IMR-90 (cell line): ENCODE results near the gene MED22. TPM values are rescaled to one million over a fixed set of nuclear protein-coding genes. Genes with fewer than 3 reads are reported as not detected.

Experiments
- ATAC-seq: fragments of 200-7000 bp; cut with Tn5 transposase; 2 replicates; pipeline ENCODE4 v1.9.1; 2020; ENCODE audit warnings: low read depth, mild to moderate bottlenecking, moderate library complexity
- BruUV-seq: library from RNA; stranded (reverse); fragments of 400-500 nt; replicated peaks from 2 replicates; lab custom pipeline; 2021; lab: Mats Ljungman, UMichigan
- CTCF ChIA-PET: fragments of 300-600 bp; formaldehyde crosslinking; extraction: SDS; loops from one replicate; lab custom pipeline; 2021; ENCODE audit warnings: antibody characterized with exemption; lab: Yijun Ruan, JAX
- POLR2A ChIA-PET: fragments of 300-600 bp; sonication (Branson Sonifier 250); formaldehyde crosslinking; loops from one replicate; lab custom pipeline; 2022; ENCODE audit warnings: antibody characterized with exemption; ENCODE audit not compliant: unreplicated experiment; lab: Charles Lee
- DNase-seq: peaks from one replicate; pipeline ENCODE4 v3.0.0; 2013
- H2AFZ ChIP-seq: replicated peaks from 2 replicates; pipeline ENCODE3; 2013; ENCODE audit warnings: low read length, mild to moderate bottlenecking; ENCODE audit not compliant: poor library complexity
- H2AK5ac ChIP-seq: 2 replicates; pipeline ENCODE4 v1.6.1; 2013; ENCODE audit warnings: low read depth, low read length, inconsistent platforms
- H2AK9ac ChIP-seq: replicated peaks from 2 replicates; pipeline ENCODE3; 2013; ENCODE audit warnings: mild to moderate bottlenecking, low read depth, low read length, moderate library complexity; ENCODE audit not compliant: poor library complexity
- H2BK120ac ChIP-seq: 2 replicates; pipeline ENCODE4 v1.6.1; 2013; ENCODE audit warnings: low read depth, low read length, inconsistent platforms
- H2BK15ac ChIP-seq: 3 replicates; pipeline ENCODE4 v1.6.1; 2013; ENCODE audit warnings: low read depth, low read length, inconsistent platforms
- H2BK20ac ChIP-seq: 2 replicates; pipeline ENCODE4 v1.6.1; 2013; ENCODE audit warnings: low read depth, mild to moderate bottlenecking, inconsistent platforms, low read length, moderate library complexity
- H2BK5ac ChIP-seq: 2 replicates; pipeline ENCODE4 v1.6.1; 2013; ENCODE audit warnings: mild to moderate bottlenecking, low read depth, low read length, inconsistent platforms; ENCODE audit not compliant: poor library complexity, severe bottlenecking
- H3K14ac ChIP-seq: replicated peaks from 2 replicates; pipeline ENCODE4 v1.6.1; 2013; ENCODE audit warnings: low read depth, low read length, inconsistent platforms
- H3K18ac ChIP-seq: 2 replicates; pipeline ENCODE4 v1.6.1; 2013; ENCODE audit warnings: low read depth, low read length, control low read depth
- H3K23ac ChIP-seq: 2 replicates; pipeline ENCODE4 v1.6.1; 2013; ENCODE audit warnings: low read depth, low read length, inconsistent platforms
- H3K27ac ChIP-seq: 2 replicates; pipeline ENCODE4 v1.5.1; 2013; ENCODE audit warnings: mild to moderate bottlenecking, control low read depth, low read length; ENCODE audit not compliant: insufficient read depth
- H3K27me3 ChIP-seq: 2 replicates; pipeline ENCODE4 v1.6.1; 2013; ENCODE audit warnings: low read length; ENCODE audit not compliant: control insufficient read depth, insufficient read depth
- H3K36me3 ChIP-seq: 2 replicates; pipeline ENCODE4 v1.6.1; 2013; ENCODE audit warnings: low read length, mixed read lengths; ENCODE audit not compliant: control insufficient read depth, insufficient read depth
- H3K4ac ChIP-seq: 2 replicates; pipeline ENCODE4 v1.6.1; 2013; ENCODE audit warnings: low read depth, low read length, inconsistent platforms
- H3K4me1 ChIP-seq: 2 replicates; pipeline ENCODE4 v1.6.1; 2013; ENCODE audit warnings: low read length, mixed read lengths; ENCODE audit not compliant: control insufficient read depth, insufficient read depth
- H3K4me2 ChIP-seq: 2 replicates; pipeline ENCODE4 v1.6.1; 2013; ENCODE audit warnings: low read depth, mild to moderate bottlenecking, control low read depth, low read length, moderate library complexity
- H3K4me3 ChIP-seq: 2 replicates; pipeline ENCODE4 v1.5.1; 2013; ENCODE audit warnings: low read depth, mild to moderate bottlenecking, control low read depth, low read length, moderate library complexity; ENCODE audit not compliant: insufficient read depth
- H3K56ac ChIP-seq: 2 replicates; pipeline ENCODE4 v1.6.1; 2013; ENCODE audit warnings: low read length, inconsistent platforms; ENCODE audit not compliant: insufficient read depth; ENCODE audit errors: extremely low read depth
- H3K79me1 ChIP-seq, 2 experiments: 2 replicates each; pipeline ENCODE4 v1.6.1; 2013; ENCODE audit warnings: low read length in 2 of 2, inconsistent platforms in 1 of 2, low read depth in 1 of 2
- H3K9ac ChIP-seq: 2 replicates; pipeline ENCODE4 v1.6.1; 2013; ENCODE audit warnings: low read depth, low read length, control low read depth
- H3K9me1 ChIP-seq: 2 replicates; pipeline ENCODE4 v1.6.1; 2013; ENCODE audit warnings: low read length, inconsistent platforms; ENCODE audit not compliant: insufficient read depth
- H3K9me3 ChIP-seq: 2 replicates; pipeline ENCODE4 v1.6.1; 2013; ENCODE audit warnings: low read length; ENCODE audit not compliant: control insufficient read depth, insufficient read depth
- H4K20me1 ChIP-seq: 2 replicates; pipeline ENCODE4 v1.6.1; 2013; ENCODE audit warnings: low read length, inconsistent platforms; ENCODE audit not compliant: insufficient read depth
- H4K5ac ChIP-seq: 2 replicates; pipeline ENCODE4 v1.6.1; 2013; ENCODE audit warnings: mild to moderate bottlenecking, low read depth, low read length, control low read depth
- H4K8ac ChIP-seq, 2 experiments: 2 replicates each; pipeline ENCODE4 v1.6.1; 2013; ENCODE audit warnings: low read depth in 2 of 2, low read length in 2 of 2, control low read depth in 1 of 2, inconsistent platforms in 1 of 2
- H4K91ac ChIP-seq: 2 replicates; pipeline ENCODE4 v1.6.1; 2013; ENCODE audit warnings: low read depth, low read length, inconsistent platforms; ENCODE audit not compliant: insufficient read depth
- BHLHE40 ChIP-seq: fragments of 150-350 bp; IDR thresholded peaks from 2 replicates; pipeline ENCODE4 v1.6.1; 2016; ENCODE audit warnings: mild to moderate bottlenecking, low read depth, low read length
- MAZ ChIP-seq: IDR thresholded peaks from 2 replicates; pipeline ENCODE4 v1.6.1; 2012; ENCODE audit warnings: low read depth, mild to moderate bottlenecking, low read length, improper control_type of control experiment, moderate library complexity, borderline replicate concordance
- MXI1 ChIP-seq: IDR thresholded peaks from 2 replicates; pipeline ENCODE4 v1.6.1; 2012; ENCODE audit warnings: low read depth, mild to moderate bottlenecking, low read length, moderate library complexity, borderline replicate concordance
- NFE2L2 ChIP-seq: fragments of 150-350 bp; IDR thresholded peaks from 2 replicates; pipeline ENCODE4 v1.6.1; 2016; ENCODE audit warnings: low read depth, mild to moderate bottlenecking, low read length
- RCOR1 ChIP-seq: IDR thresholded peaks from 2 replicates; pipeline ENCODE4 v1.6.1; 2012; ENCODE audit warnings: mild to moderate bottlenecking, low read length, improper control_type of control experiment; ENCODE audit not compliant: insufficient replicate concordance
- RFX5 ChIP-seq: IDR thresholded peaks from 2 replicates; pipeline ENCODE4 v1.8.0; 2012; ENCODE audit warnings: low read depth, mild to moderate bottlenecking, low read length, moderate library complexity
- SMC3 ChIP-seq: fragments of 150-350 bp; IDR thresholded peaks from 2 replicates; pipeline ENCODE4 v1.6.1; 2016; ENCODE audit warnings: low read depth, mild to moderate bottlenecking, antibody characterized with exemption, low read length, moderate library complexity
- WGBS, 2 experiments: methylation state at CpG; one replicate each; pipeline versions ENCODE4 v1.1.5 to v1.1.7; 2013; ENCODE audit warnings: missing lambda C conversion rate in 2 of 2; ENCODE audit not compliant: insufficient read length in 1 of 2; ENCODE audit errors: extremely low coverage in 2 of 2; 5-methylcytosine and 5-hydroxymethylcytosine counted together
- dilution Hi-C: fragments of 300-500 bp; cut with HindIII; formaldehyde crosslinking; loops from one replicate; pipeline ENCODE4 v1.14.3; 2018; ENCODE audit warnings: low sequenced_read_pairs; ENCODE audit not compliant: unreplicated experiment
- in situ Hi-C: fragments of 300-500 bp; cut with MboI; formaldehyde crosslinking; loops from 3 replicates; pipeline ENCODE4 v1.14.3; 2019; ENCODE audit warnings: low sequenced_read_pairs, inconsistent platforms, mixed read lengths
- intact Hi-C: fragments of 100-400 bp; cut with micrococcal nuclease; formaldehyde crosslinking; loops from 2 replicates; pipeline ENCODE4 v1.10.0; 2022
- polyA plus RNA-seq, 3 experiments: library from polyadenylated mRNA; depleted of rRNA; stranded (reverse); fragments of >200 nt; gene quantifications; 2 replicates each; pipeline ENCODE4 v1.2.3, GENCODE V29; 2012; ENCODE audit warnings: low replicate concordance in 1 of 3
- total RNA-seq: library from RNA; depleted of rRNA; stranded (reverse); fragments of >200 nt; gene quantifications from 2 replicates; pipeline ENCODE4 v1.2.3, GENCODE V29; 2012
- TF ChIP-seq, protein P1 (sequence below): conservative IDR thresholded peaks from 2 replicates; pipeline ENCODE4 v1.5.1; 2012; ENCODE audit warnings: mild to moderate bottlenecking, low read depth, low read length, improper control_type of control experiment

Gene MED22
- total and polyA plus RNA-seq, 2 of the 4 experiments (the other 2 are of a cell fraction): 7.9 to 28.3 TPM

DNA sequence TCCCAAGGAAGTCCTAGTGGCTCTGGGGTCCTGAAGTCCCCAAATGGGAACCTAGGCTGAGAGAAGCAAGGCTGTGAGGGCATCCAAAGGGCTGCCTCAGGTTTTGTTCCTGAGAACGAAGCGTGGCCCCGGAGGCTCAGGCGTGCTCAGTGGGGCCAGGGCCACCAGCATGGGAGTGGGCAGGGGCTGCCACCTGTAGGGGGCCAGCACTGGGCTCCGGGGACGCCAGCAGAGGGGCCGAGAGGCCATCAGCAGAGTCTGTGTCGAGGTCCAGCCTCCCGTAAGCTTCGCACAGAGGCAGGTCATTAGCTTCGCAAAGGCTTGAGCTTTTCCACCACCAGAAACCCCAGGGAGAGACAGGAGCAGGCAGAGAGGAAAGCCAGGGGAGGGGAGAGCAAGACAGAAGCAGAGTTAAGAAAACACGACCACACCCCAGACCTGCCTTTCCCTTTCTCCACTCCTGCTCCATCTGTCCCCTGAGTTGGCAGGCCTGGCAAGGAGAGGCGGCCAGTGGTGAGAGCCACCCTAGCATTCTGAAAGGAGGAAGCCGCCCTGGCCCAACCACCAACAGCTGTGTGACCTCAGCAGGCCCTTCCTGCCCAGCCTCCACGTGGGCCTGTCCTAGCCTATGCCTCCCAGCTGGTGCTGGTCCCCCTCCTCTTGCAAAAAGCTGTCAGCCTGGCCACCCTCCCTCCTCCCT, 6.4 kb downstream of the MED22 start:
- Histone ChIP-seq H3K9ac (no peak overlapping the region), H3K27ac (no peak overlapping the region), H4K8ac (no peak overlapping the region), H3K79me1 (peaks cover 15 to 35% of the 10 kb centered on the region in 2 experiments; a peak in 3 of 4 replicates), H3K23ac (no peak overlapping the region), H4K20me1 (peaks cover 7% of the 10 kb centered on the region; the same call in 1 of the 2 replicates), H2BK5ac (no peak overlapping the region), H4K91ac (no peak overlapping the region), H3K4me1 (peaks cover 4% of the 10 kb centered on the region), H3K9me1 (peaks cover 4% of the 10 kb centered on the region; the same call in 1 of the 2 replicates), H3K14ac (no peak overlapping the region), H3K4me3 (no peak overlapping the region), H2BK20ac (no peak overlapping the region), H3K4ac (no peak overlapping the region), H3K4me2 (no peak overlapping the region), H3K56ac (no peak overlapping the region), H2AK5ac (no peak overlapping the region), H2BK15ac (no peak overlapping the region), H2BK120ac (no peak overlapping the region), H3K9me3 (no peaks in the 10 kb centered on the region), H2AK9ac (no peak overlapping the region), H3K27me3 (no peaks in the 10 kb centered on the region), H4K5ac (no peak overlapping the region), H2AFZ (no peak overlapping the region), H3K36me3 (peaks cover 63% of the 10 kb centered on the region), H3K18ac (no peak overlapping the region)
- CTCF ChIA-PET: interaction anchor here (0.6 kb wide), 2 partner anchors 14 to 22 kb away, joined by 3 read pairs; no protein-coding TSS in a partner anchor
- intact Hi-C loops (no loop called here), in situ Hi-C loops (no loop called here), dilution Hi-C loops (no loop called here)
- ATAC-seq (no peak), DNase-seq (no peak)
- POLR2A ChIA-PET: no interaction called here
- TF ChIP-seq BHLHE40: no peak
- TF ChIP-seq, protein P1, sequence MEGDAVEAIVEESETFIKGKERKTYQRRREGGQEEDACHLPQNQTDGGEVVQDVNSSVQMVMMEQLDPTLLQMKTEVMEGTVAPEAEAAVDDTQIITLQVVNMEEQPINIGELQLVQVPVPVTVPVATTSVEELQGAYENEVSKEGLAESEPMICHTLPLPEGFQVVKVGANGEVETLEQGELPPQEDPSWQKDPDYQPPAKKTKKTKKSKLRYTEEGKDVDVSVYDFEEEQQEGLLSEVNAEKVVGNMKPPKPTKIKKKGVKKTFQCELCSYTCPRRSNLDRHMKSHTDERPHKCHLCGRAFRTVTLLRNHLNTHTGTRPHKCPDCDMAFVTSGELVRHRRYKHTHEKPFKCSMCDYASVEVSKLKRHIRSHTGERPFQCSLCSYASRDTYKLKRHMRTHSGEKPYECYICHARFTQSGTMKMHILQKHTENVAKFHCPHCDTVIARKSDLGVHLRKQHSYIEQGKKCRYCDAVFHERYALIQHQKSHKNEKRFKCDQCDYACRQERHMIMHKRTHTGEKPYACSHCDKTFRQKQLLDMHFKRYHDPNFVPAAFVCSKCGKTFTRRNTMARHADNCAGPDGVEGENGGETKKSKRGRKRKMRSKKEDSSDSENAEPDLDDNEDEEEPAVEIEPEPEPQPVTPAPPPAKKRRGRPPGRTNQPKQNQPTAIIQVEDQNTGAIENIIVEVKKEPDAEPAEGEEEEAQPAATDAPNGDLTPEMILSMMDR: no peak
- TF ChIP-seq MXI1: no peak
- TF ChIP-seq MAZ: no peak
- TF ChIP-seq NFE2L2: no peak
- TF ChIP-seq RCOR1: no peak
- TF ChIP-seq RFX5: no peak
- no peak for TF ChIP-seq SMC3
- 90% methylated on average over 9 of the region's 15 CpGs; no CpG with 5 or more reads in 1 of the 2 experiments for WGBS, 2 experiments
- BruUV-seq: no TSS peak
